Measurements from ENCODE around the gene ALPL.
"Not testable (repeated sequence)": the region's sequence is repeated elsewhere in the genome, so short reads cannot be mapped to it uniquely, and the experiment has no call there.

ALPL gene

GRCh38 chr1:21564521-21565095 is 55.4 kb downstream of the ALPL start:
- Histone ChIP-seq H3K4me3 (ENCODE audit: low read depth in 1 of 2, low read length in 2 of 2) (no peak overlapping the region), H3K36me3 (ENCODE audit: control insufficient read depth in 1 of 2, insufficient read depth in 2 of 2, low read length in 2 of 2) (no peaks in the 10 kb centered on the region), H3K9me3 (ENCODE audit: control insufficient read depth in 1 of 2, low read length in 2 of 2) (no peaks in the 10 kb centered on the region), H3K27ac (ENCODE audit: low read length) (no peak overlapping the region), H3K27me3 (ENCODE audit: low read depth, low read length) (no peaks in the 10 kb centered on the region), H3K4me1 (ENCODE audit: control insufficient read depth in 1 of 2, insufficient read depth in 2 of 2, low read length in 2 of 2) (no peaks in the 10 kb centered on the region)

- H3K27me3 ChIP-seq (ENCODE audit: low read depth, low read length) = no peaks in the 10 kb centered on the region
- H3K4me1 ChIP-seq (ENCODE audit: control insufficient read depth in 1 of 2, insufficient read depth in 2 of 2, low read length in 2 of 2) = no peaks in the 10 kb centered on the region
- H3K9me3 ChIP-seq (ENCODE audit: control insufficient read depth in 1 of 2, low read length in 2 of 2) = no peaks in the 10 kb centered on the region
Measured at GRCh38 chr1:21565285-21565684, 56.1 kb downstream of the ALPL start.

GRCh38 chr1:21566361-21566760 is 57.1 kb downstream of the ALPL start:
- not testable (repeated sequence) for H3K4me1 ChIP-seq (ENCODE audit: control insufficient read depth in 1 of 2, insufficient read depth in 2 of 2, low read length in 2 of 2); H3K27ac ChIP-seq (ENCODE audit: low read length); H3K27me3 ChIP-seq (ENCODE audit: low read depth, low read length); H3K9me3 ChIP-seq (ENCODE audit: control insufficient read depth in 1 of 2, low read length in 2 of 2); H3K4me3 ChIP-seq (ENCODE audit: low read depth in 1 of 2, low read length in 2 of 2); H3K36me3 ChIP-seq (ENCODE audit: control insufficient read depth in 1 of 2, insufficient read depth in 2 of 2, low read length in 2 of 2)

More at GRCh38 chr1:21565285-21565684, 56.1 kb downstream of the ALPL start:
- Histone ChIP-seq H3K36me3 (ENCODE audit: control insufficient read depth in 1 of 2, insufficient read depth in 2 of 2, low read length in 2 of 2) (no peaks in the 10 kb centered on the region), H3K27ac (ENCODE audit: low read length) (no peak overlapping the region), H3K4me3 (ENCODE audit: low read depth in 1 of 2, low read length in 2 of 2) (no peak overlapping the region)

- Histone ChIP-seq H3K4me3 (ENCODE audit: low read depth in 1 of 2, low read length in 2 of 2) (no peak overlapping the region), H3K4me1 (ENCODE audit: control insufficient read depth in 1 of 2, insufficient read depth in 2 of 2, low read length in 2 of 2) (no peaks in the 10 kb centered on the region), H3K27me3 (ENCODE audit: low read depth, low read length) (no peaks in the 10 kb centered on the region), H3K36me3 (ENCODE audit: control insufficient read depth in 1 of 2, insufficient read depth in 2 of 2, low read length in 2 of 2) (no peaks in the 10 kb centered on the region), H3K9me3 (ENCODE audit: control insufficient read depth in 1 of 2, low read length in 2 of 2) (no peaks in the 10 kb centered on the region), H3K27ac (ENCODE audit: low read length) (no peak overlapping the region)
Measured at GRCh38 chr1:21567241-21568005, 58.2 kb downstream of the ALPL start.

- Histone ChIP-seq H3K4me3 (ENCODE audit: low read depth in 1 of 2, low read length in 2 of 2) (no peak overlapping the region), H3K4me1 (ENCODE audit: control insufficient read depth in 1 of 2, insufficient read depth in 2 of 2, low read length in 2 of 2) (no peaks in the 10 kb centered on the region), H3K36me3 (ENCODE audit: control insufficient read depth in 1 of 2, insufficient read depth in 2 of 2, low read length in 2 of 2) (no peaks in the 10 kb centered on the region), H3K27ac (ENCODE audit: low read length) (no peak overlapping the region), H3K9me3 (ENCODE audit: control insufficient read depth in 1 of 2, low read length in 2 of 2) (no peaks in the 10 kb centered on the region), H3K27me3 (ENCODE audit: low read depth, low read length) (no peaks in the 10 kb centered on the region)
Measured at GRCh38 chr1:21568006-21568746, 59.0 kb downstream of the ALPL start.

- no peaks in the 10 kb centered on the region for H3K36me3 ChIP-seq (ENCODE audit: control insufficient read depth in 1 of 2, insufficient read depth in 2 of 2, low read length in 2 of 2)
- H3K9me3 ChIP-seq (ENCODE audit: control insufficient read depth in 1 of 2, low read length in 2 of 2) = no peaks in the 10 kb centered on the region
- no peaks in the 10 kb centered on the region for H3K27me3 ChIP-seq (ENCODE audit: low read depth, low read length)
- peaks cover 0 to 2% of the 10 kb centered on the region in 2 donors for H3K4me1 ChIP-seq (ENCODE audit: control insufficient read depth in 1 of 2, insufficient read depth in 2 of 2, low read length in 2 of 2)
- no peak overlapping the region for H3K27ac ChIP-seq (ENCODE audit: low read length)
- H3K4me3 ChIP-seq (ENCODE audit: low read depth in 1 of 2, low read length in 2 of 2) = no peak overlapping the region
Measured at GRCh38 chr1:21568809-21569385, 59.7 kb downstream of the ALPL start.

- Histone ChIP-seq H3K36me3 (ENCODE audit: control insufficient read depth in 1 of 2, insufficient read depth in 2 of 2, low read length in 2 of 2) (no peaks in the 10 kb centered on the region), H3K27me3 (ENCODE audit: low read depth, low read length) (no peaks in the 10 kb centered on the region), H3K9me3 (ENCODE audit: control insufficient read depth in 1 of 2, low read length in 2 of 2) (no peaks in the 10 kb centered on the region), H3K4me3 (ENCODE audit: low read depth in 1 of 2, low read length in 2 of 2) (no peak overlapping the region), H3K4me1 (ENCODE audit: control insufficient read depth in 1 of 2, insufficient read depth in 2 of 2, low read length in 2 of 2) (peaks cover 6 to 8% of the 10 kb centered on the region in 2 donors), H3K27ac (ENCODE audit: low read length) (no peak overlapping the region)
Measured at GRCh38 chr1:21569820-21570527, 60.8 kb downstream of the ALPL start.

- no peaks in the 10 kb centered on the region for H3K36me3 ChIP-seq (ENCODE audit: control insufficient read depth in 1 of 2, insufficient read depth in 2 of 2, low read length in 2 of 2)
- no peak overlapping the region for H3K4me3 ChIP-seq (ENCODE audit: low read depth in 1 of 2, low read length in 2 of 2)
- H3K4me1 ChIP-seq (ENCODE audit: control insufficient read depth in 1 of 2, insufficient read depth in 2 of 2, low read length in 2 of 2) = peaks cover 6 to 8% of the 10 kb centered on the region in 2 donors
- no peaks in the 10 kb centered on the region for H3K9me3 ChIP-seq (ENCODE audit: control insufficient read depth in 1 of 2, low read length in 2 of 2)
- H3K27ac ChIP-seq (ENCODE audit: low read length) = no peak overlapping the region
- H3K27me3 ChIP-seq (ENCODE audit: low read depth, low read length) = no peaks in the 10 kb centered on the region
Measured at GRCh38 chr1:21570528-21570875, 61.3 kb downstream of the ALPL start.

GRCh38 chr1:21570885-21571284 is 61.7 kb downstream of the ALPL start:
- H3K36me3 ChIP-seq (ENCODE audit: control insufficient read depth in 1 of 2, insufficient read depth in 2 of 2, low read length in 2 of 2) = no peaks in the 10 kb centered on the region
- H3K4me3 ChIP-seq (ENCODE audit: low read depth in 1 of 2, low read length in 2 of 2) = no peak overlapping the region
- peaks cover 6 to 8% of the 10 kb centered on the region in 2 donors for H3K4me1 ChIP-seq (ENCODE audit: control insufficient read depth in 1 of 2, insufficient read depth in 2 of 2, low read length in 2 of 2)
- H3K27ac ChIP-seq (ENCODE audit: low read length) = no peak overlapping the region
- no peaks in the 10 kb centered on the region for H3K9me3 ChIP-seq (ENCODE audit: control insufficient read depth in 1 of 2, low read length in 2 of 2)
- H3K27me3 ChIP-seq (ENCODE audit: low read depth, low read length) = no peaks in the 10 kb centered on the region

- Histone ChIP-seq H3K4me1 (ENCODE audit: control insufficient read depth in 1 of 2, insufficient read depth in 2 of 2, low read length in 2 of 2) (peaks cover 6 to 8% of the 10 kb centered on the region in 2 donors), H3K27ac (ENCODE audit: low read length) (no peak overlapping the region), H3K27me3 (ENCODE audit: low read depth, low read length) (no peaks in the 10 kb centered on the region), H3K9me3 (ENCODE audit: control insufficient read depth in 1 of 2, low read length in 2 of 2) (no peaks in the 10 kb centered on the region), H3K36me3 (ENCODE audit: control insufficient read depth in 1 of 2, insufficient read depth in 2 of 2, low read length in 2 of 2) (no peaks in the 10 kb centered on the region), H3K4me3 (ENCODE audit: low read depth in 1 of 2, low read length in 2 of 2) (no peak overlapping the region)
Measured at GRCh38 chr1:21572221-21572620, 63.0 kb downstream of the ALPL start.

Measured in muscle layer of duodenum (tissue), 2 donors.